ENCODE measurements around the gene HLA-DPB1.
A peak's percentile ranks its signal among the peaks of the same experiment; 100 is the strongest.
"Not testable (repeated sequence)": the region's sequence is repeated elsewhere in the genome, so short reads cannot be mapped to it uniquely, and the experiment has no call there.

The HLA-DPB1 gene

DNA sequence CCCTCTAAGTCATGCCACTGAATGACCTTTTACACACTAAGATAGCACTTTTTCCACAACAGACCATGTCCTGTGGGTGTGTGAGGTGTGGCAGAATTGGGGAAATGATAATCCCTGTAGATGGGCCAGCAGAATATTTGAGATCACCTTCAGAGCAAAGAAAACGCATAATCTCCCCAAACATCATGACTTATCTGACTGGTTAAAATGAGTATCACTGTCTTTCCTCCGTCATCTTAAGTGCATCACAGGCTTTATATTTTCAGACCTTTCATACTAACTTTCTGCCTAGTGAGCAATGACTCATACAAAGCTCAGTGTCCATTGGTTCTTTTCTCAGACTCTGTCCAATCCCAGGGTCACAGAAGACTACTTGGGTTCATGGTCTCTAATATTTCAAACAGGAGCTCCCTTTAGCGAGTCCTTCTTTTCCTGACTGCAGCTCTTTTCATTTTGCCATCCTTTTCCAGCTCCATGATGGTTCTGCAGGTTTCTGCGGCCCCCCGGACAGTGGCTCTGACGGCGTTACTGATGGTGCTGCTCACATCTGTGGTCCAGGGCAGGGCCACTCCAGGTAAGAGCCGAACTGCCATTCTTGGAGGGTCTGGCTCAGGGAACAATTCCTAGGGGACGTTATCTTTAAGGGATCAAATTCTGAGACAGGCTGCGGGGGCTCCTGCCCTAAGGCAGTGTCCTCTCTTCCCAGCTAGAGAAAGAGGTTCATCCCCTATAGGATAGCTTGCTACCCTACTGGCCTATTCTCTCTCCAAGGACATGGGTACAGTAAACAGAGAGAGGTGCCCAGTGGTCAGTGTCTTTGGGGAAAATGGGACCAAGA is at the start of gene HLA-DPB1:
Gene HLA-DPB1 (plus strand): TSS at position 423 of the 838 bp plus-strand sequence. CDS start 52 bp downstream, at position 475.
- Histone ChIP-seq H3K27ac (peak within 1 kb of the TSS; percentile 28 to 87 (median 76)), H3K4me3 (peak within 1 kb of the TSS; percentile 28 to 44 (median 34))

DNA sequence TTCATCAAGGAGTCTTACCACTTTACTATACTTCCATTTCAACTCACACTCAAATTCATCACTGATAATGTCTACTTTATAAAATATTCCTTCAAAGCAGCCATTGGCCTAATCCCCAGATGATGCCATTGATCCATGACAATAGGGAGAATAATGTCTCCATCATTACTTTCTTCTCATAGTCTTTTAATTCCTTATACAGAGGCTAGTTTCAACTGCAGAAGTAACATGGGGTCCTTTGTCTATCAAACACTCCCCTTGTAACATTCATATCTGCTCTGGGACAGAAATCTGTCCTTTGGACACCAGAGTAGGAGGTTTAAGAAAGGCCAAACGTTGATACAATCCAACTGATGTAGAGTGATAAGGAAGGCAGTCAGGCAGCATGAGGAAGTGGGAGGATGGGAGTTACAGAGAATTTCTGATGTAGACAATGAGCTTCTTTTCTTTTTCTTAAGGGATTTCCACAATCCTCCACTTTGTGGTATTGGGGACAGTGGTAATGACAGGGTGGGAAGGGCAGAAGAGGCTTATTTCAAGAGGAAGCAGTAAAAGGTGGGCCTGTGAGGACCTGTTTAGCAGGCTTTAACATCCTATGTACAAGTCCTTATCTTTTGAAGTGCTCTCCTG is 47.5 kb upstream of the HLA-DPB1 start:
- H3K4me3 ChIP-seq, result no peak overlapping the region
- peak overlapping the region in 20 of 21 experiments; percentile 7 to 93 (median 74) for H3K27ac ChIP-seq

GRCh38 chr6:33029328-33030184 is 46.2 kb upstream of the HLA-DPB1 start:
- Histone ChIP-seq H3K27ac (peak overlapping the region; percentile 11 to 93 (median 74)), H3K4me3 (no peak overlapping the region)

- peak overlapping the region; percentile 11 to 93 (median 74) for H3K27ac ChIP-seq
These were observed 45.5 kb upstream of the HLA-DPB1 start for GRCh38 chr6:33030245-33030644.

DNA sequence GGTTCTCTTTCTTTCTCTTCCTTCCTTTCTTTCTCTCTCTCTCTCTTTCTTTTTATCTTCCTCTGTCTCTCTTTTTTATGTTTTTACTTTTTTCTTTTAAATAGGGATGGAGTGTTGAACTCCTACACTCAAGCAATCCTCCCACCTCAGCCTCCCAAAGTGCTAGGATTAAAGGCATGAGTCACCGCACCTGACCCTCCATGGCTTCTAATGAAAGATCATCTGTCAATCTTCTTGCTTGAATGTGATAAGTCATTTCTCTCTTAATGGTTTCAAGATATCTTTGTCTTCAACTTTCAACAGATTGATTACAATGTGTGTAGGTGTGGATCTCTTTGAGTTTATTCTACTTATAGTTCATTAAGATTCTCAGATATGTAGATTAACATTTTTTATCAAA is 41.2 kb upstream of the HLA-DPB1 start:
- no peak overlapping the region for H3K27ac ChIP-seq
- H3K4me3 ChIP-seq, result no peak overlapping the region

More at GRCh38 chr6:33030245-33030644, 45.5 kb upstream of the HLA-DPB1 start:
- no peak overlapping the region for H3K4me3 ChIP-seq

DNA sequence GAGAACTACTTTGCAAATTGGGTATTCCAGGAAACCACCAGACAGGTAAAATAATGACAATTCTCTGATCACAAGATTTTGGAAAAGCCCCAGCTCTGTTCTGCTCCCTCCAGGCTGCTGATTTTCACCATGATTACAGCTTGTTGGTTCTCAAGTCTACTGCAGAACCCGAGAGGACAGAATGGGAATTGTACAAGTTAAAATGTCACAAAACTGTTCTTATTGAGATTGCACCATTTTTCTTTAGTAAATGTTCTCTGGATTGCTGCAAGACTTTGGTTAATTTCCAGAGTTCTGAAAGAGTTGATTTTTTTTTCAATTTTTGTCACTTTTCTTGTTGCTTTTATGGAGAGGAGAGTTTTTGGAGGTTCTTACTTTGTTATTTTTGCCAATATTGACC is 39.3 kb upstream of the HLA-DPB1 start:
- no peak overlapping the region for H3K4me3 ChIP-seq
- no peak overlapping the region for H3K27ac ChIP-seq

DNA sequence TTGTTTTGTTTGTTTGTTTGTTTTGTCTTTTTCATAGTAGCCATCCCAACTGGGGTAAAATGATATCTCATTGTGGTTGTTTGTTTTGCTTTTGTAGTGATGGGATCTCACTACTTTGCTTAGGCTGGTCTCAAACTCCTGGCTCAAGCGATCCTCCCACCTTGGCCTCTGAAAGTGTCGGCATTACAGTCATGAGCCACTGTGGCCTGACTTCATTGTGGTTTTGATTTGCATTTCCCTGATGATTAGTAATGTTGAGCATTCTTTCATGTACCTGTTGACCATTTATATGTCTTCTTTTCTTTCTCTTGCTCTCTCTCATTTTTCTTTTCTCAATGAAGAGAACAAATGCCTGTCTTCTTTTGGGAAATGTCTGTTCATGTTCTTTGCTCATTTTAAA is 35.6 kb upstream of the HLA-DPB1 start:
- no peak overlapping the region for H3K27ac ChIP-seq
- H3K4me3 ChIP-seq, result no peak overlapping the region

DNA sequence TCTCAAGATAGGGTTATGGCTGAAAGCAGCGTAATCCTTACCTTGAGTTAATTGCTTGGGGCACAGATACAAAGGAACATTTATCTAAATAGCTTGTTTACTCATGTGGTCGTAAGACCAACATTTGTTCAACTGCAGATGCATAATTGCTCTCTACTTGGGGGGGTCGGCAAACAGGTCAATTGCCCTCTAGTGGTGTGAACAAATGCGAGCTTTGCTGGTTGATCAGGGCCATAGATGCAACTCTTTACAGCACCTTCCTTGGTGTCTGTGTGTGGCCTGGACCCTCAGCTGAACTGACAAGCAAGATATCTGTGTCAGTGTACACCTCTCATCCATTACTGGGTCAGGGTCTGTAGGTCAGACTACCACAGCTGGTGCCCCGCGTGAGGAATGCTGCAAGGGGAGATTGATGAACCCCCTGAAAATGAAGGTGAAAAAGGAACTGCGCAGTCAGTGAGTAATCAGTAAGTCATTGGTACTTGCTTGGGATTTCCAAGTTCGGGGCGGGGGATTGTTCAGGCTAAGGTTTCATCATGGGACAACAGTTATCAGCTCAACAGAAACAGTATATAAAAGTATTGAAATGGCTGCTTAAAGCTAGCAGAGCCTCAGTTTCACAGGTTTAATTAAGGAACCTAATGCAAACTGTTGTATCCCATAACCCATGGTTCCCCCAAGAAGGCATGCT is 26.3 kb upstream of the HLA-DPB1 start:
- no peak overlapping the region for H3K27ac ChIP-seq

GRCh38 chr6:33050014-33050810 is 25.6 kb upstream of the HLA-DPB1 start:
- no peak overlapping the region for H3K4me3 ChIP-seq
- peak overlapping the region in 2 of 21 experiments; percentile 16 to 60 for H3K27ac ChIP-seq

More for the DNA sequence above, 26.3 kb upstream of the HLA-DPB1 start:
- no peak overlapping the region for H3K4me3 ChIP-seq

GRCh38 chr6:33052627-33053026 is 23.2 kb upstream of the HLA-DPB1 start:
- H3K27ac ChIP-seq, result no peak overlapping the region
- H3K4me3 ChIP-seq, result no peak overlapping the region

DNA sequence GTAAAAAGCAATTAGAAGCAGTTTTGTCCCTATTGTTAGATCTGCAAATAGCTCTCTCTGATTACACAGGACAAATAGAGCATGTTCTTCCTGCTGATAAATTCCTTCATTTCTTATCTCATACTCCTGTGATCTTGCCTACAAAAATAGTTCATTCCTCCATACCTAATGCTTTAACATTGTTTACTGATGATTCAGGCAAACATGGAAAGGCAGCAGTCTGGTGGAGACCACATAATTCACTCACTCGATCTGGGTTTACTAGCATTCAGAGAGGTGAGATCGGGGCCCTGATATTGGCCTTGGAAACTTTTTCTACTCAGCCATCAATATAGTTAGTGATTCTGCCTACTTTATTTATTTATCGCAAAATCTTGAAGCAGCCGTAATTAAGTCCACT is 22.6 kb upstream of the HLA-DPB1 start:
- H3K27ac ChIP-seq, result no peak overlapping the region
- H3K4me3 ChIP-seq, result no peak overlapping the region

GRCh38 chr6:33057222-33058150 is 18.3 kb upstream of the HLA-DPB1 start:
- H3K4me3 ChIP-seq, result no peak overlapping the region

GRCh38 chr6:33061987-33062386 is 13.8 kb upstream of the HLA-DPB1 start:
- no peak overlapping the region for H3K4me3 ChIP-seq
- peak overlapping the region in 1 of 21 experiments; percentile 31 for H3K27ac ChIP-seq

More at GRCh38 chr6:33057222-33058150, 18.3 kb upstream of the HLA-DPB1 start:
- peak overlapping the region in 4 of 21 experiments; percentile 14 to 55 (median 32) for H3K27ac ChIP-seq

GRCh38 chr6:33063435-33063834 is 12.4 kb upstream of the HLA-DPB1 start:
- not testable (repeated sequence) for H3K4me3 ChIP-seq, H3K27ac ChIP-seq

GRCh38 chr6:33064723-33065122 is 11.1 kb upstream of the HLA-DPB1 start:
- Histone ChIP-seq H3K4me3 (no peak overlapping the region), H3K27ac (no peak overlapping the region)

DNA sequence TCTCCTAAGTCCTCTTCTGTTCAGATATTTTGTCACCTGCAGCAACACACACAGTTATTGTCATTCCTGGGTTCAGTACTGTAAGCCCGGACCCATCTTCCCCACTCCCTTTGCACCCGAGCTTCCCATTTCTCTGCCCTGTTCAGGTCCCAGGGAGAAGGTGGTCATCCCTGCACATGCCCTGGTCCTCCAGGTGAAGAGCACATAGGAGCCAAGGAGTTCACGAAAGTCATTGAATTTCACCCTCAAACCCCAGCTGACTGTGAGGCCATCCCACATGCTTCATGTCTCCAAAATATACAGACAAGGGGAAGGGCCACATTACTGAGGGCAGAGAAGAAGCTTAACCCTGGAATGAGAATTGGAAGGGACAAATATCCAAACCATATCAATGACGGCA is 10.5 kb upstream of the HLA-DPB1 start:
- H3K27ac ChIP-seq, result no peak overlapping the region
- H3K4me3 ChIP-seq, result no peak overlapping the region

GRCh38 chr6:33066917-33067521 is 8.8 kb upstream of the HLA-DPB1 start:
- Histone ChIP-seq H3K27ac (no peak overlapping the region), H3K4me3 (no peak overlapping the region)

Measured in skin epidermis (tissue), 12 donors.